HepG2 (cell line): Measurements from ENCODE around the gene NOL11. TPM values are rescaled to one million over a fixed set of nuclear protein-coding genes. Genes with fewer than 3 reads are reported as not detected.

ENCODE experiments used
- ATAC-seq: fragments of 200-7000 bp; cut with Tn5 transposase; 3 replicates; pipeline ENCODE4 v1.9.1; 2020; ENCODE audit warnings: mild to moderate bottlenecking, moderate library complexity
- BruUV-seq: library from RNA; stranded (reverse); fragments of 400-500 nt; replicated peaks from 2 replicates; lab custom pipeline; 2021; lab: Mats Ljungman, UMichigan
- CTCF ChIA-PET: fragments of 300-600 bp; formaldehyde crosslinking; extraction: SDS; loops from one replicate; lab custom pipeline; 2021; ENCODE audit warnings: low total read pairs, inconsistent platforms, low intra/inter-chr PET ratio; lab: Yijun Ruan, JAX
- POLR2A ChIA-PET: fragments of 350-600 bp; sonication (Branson Sonifier 250); formaldehyde crosslinking; loops from one replicate; lab custom pipeline; 2020; ENCODE audit warnings: antibody characterized with exemption, inconsistent platforms; lab: Yijun Ruan, JAX
- DNase-seq: peaks from one replicate; pipeline ENCODE4 v3.0.0-alpha.2; 2015; ENCODE audit warnings: low spot score
- FAIRE-seq: peaks from 3 replicates; lab custom pipeline; 2011; peaks lifted over from hg19 to GRCh38; lab: Jason Lieb, UNC
- H2AFZ ChIP-seq: one replicate; pipeline ENCODE4 v1.6.1; 2011; ENCODE audit warnings: low read length, inconsistent platforms
- H3K27ac ChIP-seq: fragments of 300-600 bp; 3 replicates; pipeline ENCODE4 v1.8.0; 2011; ENCODE audit warnings: mixed run types, mild to moderate bottlenecking, mixed read lengths, low read length, inconsistent platforms; ENCODE audit not compliant: insufficient read depth; ENCODE audit errors: extremely low read length
- H3K27me3 ChIP-seq, 2 experiments: fragments of 200-600 bp in 1 of 2; 2 replicates in 1 of 2; 3 replicates in 1 of 2; pipeline versions ENCODE4 v1.6.0 to v1.8.0; 2011; ENCODE audit warnings: low read length in 2 of 2, mild to moderate bottlenecking in 2 of 2, moderate library complexity in 2 of 2, inconsistent platforms in 1 of 2; ENCODE audit not compliant: insufficient read depth in 2 of 2, control insufficient read depth in 1 of 2
- H3K36me3 ChIP-seq, 2 experiments: fragments of 200-600 bp in 1 of 2; replicated peaks in 1 of 2; 2 replicates in 1 of 2; 3 replicates in 1 of 2; pipeline versions ENCODE4 v1.5.1 to v1.8.0; 2011; ENCODE audit warnings: low read length in 2 of 2, inconsistent platforms in 1 of 2; ENCODE audit not compliant: insufficient read depth in 2 of 2, control insufficient read depth in 1 of 2
- H3K4me1 ChIP-seq: 2 replicates; pipeline ENCODE4 v1.5.1; 2012; ENCODE audit warnings: low read length, inconsistent platforms; ENCODE audit not compliant: insufficient read depth
- H3K4me2 ChIP-seq: 2 replicates; pipeline ENCODE4 v1.6.0; 2011; ENCODE audit warnings: low read depth, low read length, inconsistent platforms
- H3K4me3 ChIP-seq, 3 experiments: fragments of 200-600 bp in 1 of 3; sonication (generic), shearing (Covaris generic) in 1 of 3; replicated peaks in 1 of 3; 2 replicates each; pipeline ENCODE4 v1.5.1; 2011 to 2016; ENCODE audit warnings: low read length in 3 of 3, inconsistent platforms in 2 of 3, low read depth in 2 of 3, mild to moderate bottlenecking in 2 of 3, control low read depth in 1 of 3, mixed read lengths in 1 of 3; ENCODE audit not compliant: insufficient read depth in 1 of 3
- H3K79me2 ChIP-seq: one replicate; pipeline ENCODE4 v1.6.1; 2011; ENCODE audit warnings: low read length, inconsistent platforms; ENCODE audit not compliant: insufficient read depth
- H3K9ac ChIP-seq: 2 replicates; pipeline ENCODE4 v1.6.0; 2011; ENCODE audit warnings: mild to moderate bottlenecking, low read depth, low read length, inconsistent platforms; ENCODE audit not compliant: insufficient read depth
- H3K9me3 ChIP-seq: 2 replicates; pipeline ENCODE4 v1.5.1; 2012; ENCODE audit warnings: mild to moderate bottlenecking, low read length
- H4K20me1 ChIP-seq: 2 replicates; pipeline ENCODE4 v1.6.0; 2011; ENCODE audit warnings: inconsistent platforms, mild to moderate bottlenecking, low read length, moderate library complexity; ENCODE audit not compliant: insufficient read depth
- HOMEZ ChIP-seq: IDR thresholded peaks from 2 replicates; pipeline ENCODE4 v1.6.1; 2016; ENCODE audit warnings: low read depth
- MAFF ChIP-seq: IDR thresholded peaks from 2 replicates; pipeline ENCODE4 v1.6.1; 2011; ENCODE audit warnings: low read depth, low read length, improper control_type of control experiment
- MXD3 ChIP-seq: IDR thresholded peaks from 2 replicates; pipeline ENCODE4 v1.6.1; 2016; ENCODE audit warnings: mild to moderate bottlenecking, missing biosample characterization, missing genetic modification reagents
- PBX3 ChIP-seq: sonication (generic); formaldehyde crosslinking; IDR thresholded peaks from 2 replicates; pipeline ENCODE4 v1.8.1; 2023; ENCODE audit warnings: missing genetic modification reagents, inconsistent platforms, borderline replicate concordance
- POLR2AphosphoS5 ChIP-seq: IDR thresholded peaks from 2 replicates; pipeline ENCODE4 v1.6.1; 2012; ENCODE audit warnings: low read depth, low read length
- RARG ChIP-seq: sonication (generic); formaldehyde crosslinking; IDR thresholded peaks from 2 replicates; pipeline ENCODE4 v1.4.0; 2020; ENCODE audit warnings: low read depth, mild to moderate bottlenecking, missing genetic modification reagents
- REPIN1 ChIP-seq: sonication (generic); formaldehyde crosslinking; IDR thresholded peaks from 2 replicates; pipeline ENCODE4 v1.8.0; 2022; ENCODE audit warnings: missing genetic modification reagents, low read depth, mild to moderate bottlenecking, borderline replicate concordance
- SMARCC2 ChIP-seq: fragments of 450-650 bp; IDR thresholded peaks from 2 replicates; pipeline ENCODE4 v1.6.1; 2017; ENCODE audit warnings: antibody characterized with exemption, mild to moderate bottlenecking
- ZBTB39 ChIP-seq: sonication (generic); formaldehyde crosslinking; IDR thresholded peaks from 2 replicates; pipeline ENCODE4 v1.5.0; 2020; ENCODE audit warnings: missing genetic modification reagents
- ZNF143 ChIP-seq: sonication (generic); formaldehyde crosslinking; IDR thresholded peaks from 2 replicates; pipeline ENCODE4 v1.4.0; 2020; ENCODE audit warnings: missing genetic modification reagents
- ZNF484 ChIP-seq: sonication (generic); formaldehyde crosslinking; IDR thresholded peaks from 2 replicates; pipeline ENCODE4 v1.5.1; 2020; ENCODE audit warnings: mild to moderate bottlenecking, low read depth, missing genetic modification reagents, borderline replicate concordance
- ZNF576 ChIP-seq: sonication (generic); formaldehyde crosslinking; IDR thresholded peaks from 2 replicates; pipeline ENCODE4 v1.4.0; 2020; ENCODE audit warnings: mild to moderate bottlenecking, missing genetic modification reagents
- ZNF672 ChIP-seq: sonication (generic); formaldehyde crosslinking; IDR thresholded peaks from 2 replicates; pipeline ENCODE4 v1.8.1; 2022; ENCODE audit warnings: missing genetic modification reagents
- ZNF878 ChIP-seq: sonication (generic); formaldehyde crosslinking; IDR thresholded peaks from 2 replicates; pipeline ENCODE4 v1.8.1; 2023; ENCODE audit warnings: mild to moderate bottlenecking, missing genetic modification reagents, moderate library complexity
- ZUFSP ChIP-seq: sonication (generic); formaldehyde crosslinking; IDR thresholded peaks from 2 replicates; pipeline ENCODE4 v1.9.0; 2021; ENCODE audit warnings: missing genetic modification reagents, mild to moderate bottlenecking, borderline replicate concordance
- WGBS: methylation state at CpG from one replicate; pipeline ENCODE4 v1.1.6; 2017; ENCODE audit warnings: low lambda C conversion rate; 5-methylcytosine and 5-hydroxymethylcytosine counted together
- in situ Hi-C: cut with HindIII; loops from 2 replicates; pipeline ENCODE4 v1.10.0; 2017; ENCODE audit warnings: low pct_unique_long_range_greater_than_20kb; ENCODE audit not compliant: extremely low pct_ligation_motif_present
- intact Hi-C: fragments of 100-400 bp; cut with micrococcal nuclease; formaldehyde crosslinking; loops from one replicate; pipeline ENCODE4 v1.10.0; 2022; ENCODE audit not compliant: unreplicated experiment
- polyA plus RNA-seq, 8 experiments: library from polyadenylated mRNA; depleted of rRNA in 3 of 8; stranded (reverse) in 7 of 8; unstranded in 1 of 8; fragments of >200 nt; fragmentation: Illumina TruSeq in 4 of 8; extraction: Trizol in 4 of 8; gene quantifications; 2 replicates each; pipeline versions ENCODE4 v1.2.1 to v1.2.3, GENCODE V29; 2011 to 2016; ENCODE audit warnings: low read depth in 4 of 8, missing spikeins in 1 of 8, mixed read lengths in 1 of 8; ENCODE audit not compliant: insufficient read depth in 1 of 8
- total RNA-seq, 5 experiments: library from RNA; depleted of rRNA; stranded (reverse); fragments of >200 nt; fragmentation: Illumina TruSeq; extraction: Trizol; gene quantifications; 2 replicates each; pipeline ENCODE4 v1.2.3, GENCODE V29; 2016; ENCODE audit warnings: low read depth in 1 of 5

The NOL11 gene
- total and polyA plus RNA-seq, 2 of the 13 experiments (the other 11 are each of a cell fraction or from before 2014, with no cell fraction given), result 45.8 to 124 TPM

- TF ChIP-seq ZNF484 (no peak), ZBTB39 (no peak), ZNF672 (CRISPR knock-in tag) (no peak), POLR2AphosphoS5 (no peak)
Observed at GRCh38 chr17:67671493-67671892, 46.2 kb upstream of the NOL11 start (continued).

GRCh38 chr17:67672592-67673335 lies 45.0 kb upstream of the NOL11 start:
- intact Hi-C loops, result no loop called here
- ATAC-seq (no peak), DNase-seq (no peak), FAIRE-seq (no peak)
- Histone ChIP-seq H3K27me3 (no peaks in the 10 kb centered on the region), H3K27ac (no peak overlapping the region), H3K9me3 (no peaks in the 10 kb centered on the region), H3K36me3 (no peaks in the 10 kb centered on the region; a peak in 1 of 5 replicates), H2AFZ (no peak overlapping the region), H3K9ac (no peak overlapping the region), H3K4me1 (no peaks in the 10 kb centered on the region), H3K79me2 (no peaks in the 10 kb centered on the region), H4K20me1 (no peaks in the 10 kb centered on the region), H3K4me2 (no peak overlapping the region), H3K4me3 (no peak overlapping the region)
- WGBS, result 80% methylated on average over 10 of the region's 10 CpGs
- POLR2A ChIA-PET, result no interaction called here
- in situ Hi-C loops, result no loop called here
- BruUV-seq, result no TSS peak
- CTCF ChIA-PET, result no interaction called here
- TF ChIP-seq ZNF878, result no peak
- TF ChIP-seq MAFF, result no peak
- TF ChIP-seq RARG (CRISPR knock-in tag), result no peak
- TF ChIP-seq ZNF143 (CRISPR knock-in tag), result no peak
- no peak for TF ChIP-seq REPIN1 (CRISPR knock-in tag)
- TF ChIP-seq MXD3 (CRISPR knock-in tag), result no peak
- TF ChIP-seq SMARCC2, result no peak
- no peak for TF ChIP-seq ZNF576 (CRISPR knock-in tag)
- no peak for TF ChIP-seq POLR2AphosphoS5
- TF ChIP-seq ZUFSP (CRISPR knock-in tag), result no peak
- TF ChIP-seq PBX3 (CRISPR knock-in tag), result no peak
- TF ChIP-seq HOMEZ (CRISPR knock-in tag), result no peak
